Naive B cell (primary cell): ENCODE results near the gene PKNOX2. TPM values are rescaled to one million over a fixed set of nuclear protein-coding genes. Genes with fewer than 3 reads are reported as not detected.

Experiments
- ATAC-seq, 2 donors: fragments of 150-1000 bp; cut with Tn5 transposase; 2 replicates each; pipeline ENCODE4 v1.10.0; 2021; ENCODE audit warnings: low read depth in 2 of 2, mild to moderate bottlenecking in 2 of 2, moderate library complexity in 2 of 2
- DNase-seq: peaks from one replicate; pipeline ENCODE4 v3.0.0; 2022
- H3K27ac Mint-ChIP-seq, 6 donors: one replicate each; pipeline ENCODE4 v1.8.0; 2020 to 2022; ENCODE audit warnings: mild to moderate bottlenecking in 6 of 6, mixed read lengths in 6 of 6, moderate library complexity in 5 of 6, inconsistent platforms in 2 of 6
- H3K27me3 Mint-ChIP-seq, 3 donors: one replicate each; pipeline ENCODE4 v1.8.0; 2021 to 2022; ENCODE audit warnings: mixed read lengths in 3 of 3, mild to moderate bottlenecking in 1 of 3
- H3K36me3 Mint-ChIP-seq, 2 donors: one replicate each; pipeline ENCODE4 v1.8.0; 2020 to 2022; ENCODE audit warnings: mixed read lengths in 2 of 2, inconsistent platforms in 1 of 2, mild to moderate bottlenecking in 1 of 2
- H3K4me1 Mint-ChIP-seq, 3 donors: one replicate each; pipeline ENCODE4 v1.8.0; 2020 to 2022; ENCODE audit warnings: mixed read lengths in 3 of 3, inconsistent platforms in 1 of 3, mild to moderate bottlenecking in 1 of 3, moderate library complexity in 1 of 3
- H3K4me3 Mint-ChIP-seq, 8 donors: one replicate each; pipeline ENCODE4 v1.8.0; 2020 to 2022; ENCODE audit warnings: mild to moderate bottlenecking in 8 of 8, mixed read lengths in 8 of 8, moderate library complexity in 8 of 8, inconsistent platforms in 2 of 8
- H3K9me3 Mint-ChIP-seq, 7 donors: one replicate each; pipeline ENCODE4 v1.8.0; 2020 to 2022; ENCODE audit warnings: mixed read lengths in 7 of 7, mild to moderate bottlenecking in 5 of 7, inconsistent platforms in 2 of 7, moderate library complexity in 1 of 7
- polyA plus RNA-seq, 6 donors: library from polyadenylated mRNA; unstranded; fragments of 300-500 nt; fragmentation: Illumina TruSeq; gene quantifications; one replicate each; pipeline ENCODE4 v1.2.3, GENCODE V29; 2021; ENCODE audit warnings: low read depth in 6 of 6

PKNOX2 gene
- polyA plus RNA-seq, 6 donors from 2014 or later: not detected

DNA sequence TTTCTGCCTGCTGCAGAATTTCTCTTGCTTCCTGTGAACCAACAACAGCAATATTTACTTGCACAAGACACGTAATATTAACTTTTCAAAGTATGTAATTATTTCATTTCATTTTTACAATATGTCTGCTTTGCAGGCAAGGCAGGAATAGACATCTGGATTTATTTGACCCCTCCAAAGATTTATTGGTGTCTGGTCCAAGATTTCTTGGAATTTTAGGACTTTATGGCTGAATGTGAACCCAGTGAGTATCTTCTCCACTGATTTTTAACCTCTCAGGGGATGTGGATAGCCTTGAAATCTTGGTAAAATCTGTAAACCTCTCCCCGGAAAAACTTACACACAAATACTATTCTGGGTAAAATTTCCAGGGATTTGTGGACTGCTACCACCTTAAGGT lies 61.5 kb downstream of the PKNOX2 start:
- H3K36me3 Mint-ChIP-seq: no peaks in the 10 kb centered on the region

DNA sequence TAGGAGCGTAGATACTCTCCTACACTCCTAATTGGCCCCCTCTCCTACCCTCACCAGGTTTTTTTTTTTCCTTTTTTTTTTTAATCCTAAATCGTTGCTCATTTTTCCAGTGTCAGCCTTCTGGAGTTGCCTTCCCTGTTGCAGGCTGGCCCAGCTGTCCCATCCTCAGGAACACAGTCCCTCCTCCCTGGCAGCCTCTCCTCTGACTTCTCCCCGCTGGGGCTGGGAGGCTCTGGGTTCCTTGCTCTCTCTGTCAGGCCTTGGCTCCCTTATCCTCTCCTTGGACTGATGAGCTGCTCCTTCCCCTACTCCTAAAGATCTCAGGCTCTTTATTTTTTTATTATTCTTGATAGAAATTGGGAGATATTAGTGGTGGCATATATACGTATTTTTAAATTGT lies 62.2 kb downstream of the PKNOX2 start:
- Mint-ChIP-seq H3K4me3 (no peak overlapping the region), H3K27me3 (peaks cover 16 to 28% (median 26%) of the 10 kb centered on the region in 3 donors), H3K4me1 (no peaks in the 10 kb centered on the region), H3K36me3 (no peaks in the 10 kb centered on the region), H3K9me3 (peaks cover 0 to 4% (median 0%) of the 10 kb centered on the region in 7 donors), H3K27ac (no peak overlapping the region)
- no peak for DNase-seq
- no peak for ATAC-seq

More for the DNA sequence above, 61.5 kb downstream of the PKNOX2 start:
- Mint-ChIP-seq H3K9me3 (peaks cover 0 to 4% (median 0%) of the 10 kb centered on the region in 7 donors), H3K27me3 (peaks cover 12 to 28% (median 19%) of the 10 kb centered on the region in 3 donors), H3K4me3 (no peak overlapping the region), H3K27ac (no peak overlapping the region), H3K4me1 (no peaks in the 10 kb centered on the region)
- no peak for ATAC-seq
- DNase-seq: no peak

DNA sequence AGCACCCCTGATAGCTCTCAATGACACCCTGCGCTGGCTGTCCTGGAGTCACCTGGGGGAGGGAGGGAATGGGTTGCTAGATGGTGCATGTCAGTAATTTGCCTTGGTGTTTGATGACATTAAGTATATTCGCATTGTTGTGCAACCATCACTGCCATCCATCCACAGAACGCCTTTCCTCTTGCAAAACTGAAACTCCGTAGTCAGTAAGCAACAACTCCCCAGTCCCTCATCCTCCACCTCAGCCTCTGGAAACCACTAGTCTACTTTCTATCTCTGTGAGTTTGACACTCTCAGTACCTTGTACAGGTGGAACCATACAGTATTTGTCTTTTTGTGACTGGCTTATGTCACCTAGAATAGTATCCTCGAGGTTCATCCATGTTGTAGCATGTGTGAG lies 62.6 kb downstream of the PKNOX2 start:
- DNase-seq: no peak
- no peaks in the 10 kb centered on the region for H3K36me3 Mint-ChIP-seq
- H3K4me3 Mint-ChIP-seq: no peak overlapping the region
- H3K4me1 Mint-ChIP-seq: no peaks in the 10 kb centered on the region
- peaks cover 20 to 30% (median 29%) of the 10 kb centered on the region in 3 donors for H3K27me3 Mint-ChIP-seq
- ATAC-seq: no peak
- H3K27ac Mint-ChIP-seq: no peak overlapping the region
- peaks cover 0 to 4% (median 0%) of the 10 kb centered on the region in 7 donors for H3K9me3 Mint-ChIP-seq

DNA sequence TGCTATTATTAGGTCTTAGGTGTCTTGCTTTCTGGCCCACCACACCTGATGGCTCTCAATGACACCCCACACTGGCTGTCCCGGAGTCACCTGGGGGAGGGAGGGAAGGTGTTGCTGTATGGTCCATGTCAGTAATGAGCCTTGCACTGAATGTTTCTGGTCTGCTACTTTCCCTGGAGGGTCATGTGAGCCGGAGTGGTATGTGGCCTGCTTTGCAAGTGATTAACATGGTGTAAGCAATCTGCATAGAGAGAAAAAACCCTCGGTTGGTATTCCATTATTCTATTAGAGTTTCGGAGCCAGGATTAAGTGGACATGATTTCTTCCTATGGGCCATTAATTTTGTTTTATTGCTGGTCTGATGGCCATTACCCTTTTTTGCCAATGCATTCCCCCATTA lies 63.9 kb downstream of the PKNOX2 start:
- no peak for ATAC-seq
- no peak for DNase-seq
- Mint-ChIP-seq H3K9me3 (no peaks in the 10 kb centered on the region), H3K27ac (no peak overlapping the region), H3K4me1 (no peaks in the 10 kb centered on the region), H3K27me3 (peaks cover 25 to 34% (median 34%) of the 10 kb centered on the region in 3 donors), H3K36me3 (no peaks in the 10 kb centered on the region), H3K4me3 (no peak overlapping the region)

- no peak overlapping the region for H3K4me3 Mint-ChIP-seq
- H3K27me3 Mint-ChIP-seq: peaks cover 28 to 40% (median 39%) of the 10 kb centered on the region in 3 donors
- H3K36me3 Mint-ChIP-seq: no peaks in the 10 kb centered on the region
- H3K9me3 Mint-ChIP-seq: no peaks in the 10 kb centered on the region
- ATAC-seq: no peak
- H3K27ac Mint-ChIP-seq: no peak overlapping the region
- no peak for DNase-seq
- no peaks in the 10 kb centered on the region for H3K4me1 Mint-ChIP-seq
Measured at GRCh38 chr11:125228993-125229392, 64.4 kb downstream of the PKNOX2 start.

DNA sequence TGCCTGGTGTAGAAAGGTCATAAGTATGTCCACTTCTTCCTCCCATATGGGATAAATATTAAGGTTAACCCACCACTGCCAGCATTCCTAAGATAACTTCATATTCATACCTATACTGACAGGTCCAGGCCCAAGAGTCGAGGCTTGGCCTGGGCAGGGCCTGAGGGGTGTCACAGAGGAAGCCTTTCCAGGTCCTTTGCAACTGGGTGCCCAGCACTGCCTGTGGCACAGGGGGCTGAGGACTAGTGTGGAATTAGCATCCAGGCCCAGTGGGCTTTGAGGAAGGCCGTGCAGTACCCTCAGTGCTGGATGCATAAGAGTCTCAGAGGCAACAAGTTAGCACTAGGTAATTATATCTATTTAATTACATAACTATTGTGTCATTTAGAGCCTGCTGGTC lies 65.4 kb downstream of the PKNOX2 start:
- ATAC-seq (no peak), DNase-seq (no peak)
- Mint-ChIP-seq H3K27me3 (peaks cover 31 to 48% (median 42%) of the 10 kb centered on the region in 3 donors), H3K4me1 (no peaks in the 10 kb centered on the region), H3K4me3 (no peak overlapping the region), H3K27ac (no peak overlapping the region), H3K36me3 (no peaks in the 10 kb centered on the region), H3K9me3 (no peaks in the 10 kb centered on the region)

DNA sequence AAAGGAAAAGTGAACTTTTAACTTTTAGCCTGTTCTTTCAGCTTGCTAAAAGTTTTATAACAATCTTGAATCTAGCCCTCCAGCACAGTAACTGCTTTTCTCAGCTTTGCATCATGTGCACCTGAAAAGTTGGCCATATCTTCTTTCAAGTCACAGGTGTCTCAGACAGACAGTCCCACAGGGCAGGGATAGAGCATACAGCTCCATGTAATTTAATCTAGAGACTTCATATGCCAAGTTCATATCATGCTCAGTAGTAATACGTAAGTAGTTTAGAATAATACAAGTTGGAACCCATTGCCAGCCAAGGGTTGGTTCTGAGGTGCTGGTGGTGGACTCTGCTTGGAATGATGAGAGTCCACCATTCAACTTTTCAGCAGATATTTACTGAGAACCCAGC lies 68.6 kb downstream of the PKNOX2 start:
- peaks cover 29 to 52% (median 46%) of the 10 kb centered on the region in 3 donors for H3K27me3 Mint-ChIP-seq

DNA sequence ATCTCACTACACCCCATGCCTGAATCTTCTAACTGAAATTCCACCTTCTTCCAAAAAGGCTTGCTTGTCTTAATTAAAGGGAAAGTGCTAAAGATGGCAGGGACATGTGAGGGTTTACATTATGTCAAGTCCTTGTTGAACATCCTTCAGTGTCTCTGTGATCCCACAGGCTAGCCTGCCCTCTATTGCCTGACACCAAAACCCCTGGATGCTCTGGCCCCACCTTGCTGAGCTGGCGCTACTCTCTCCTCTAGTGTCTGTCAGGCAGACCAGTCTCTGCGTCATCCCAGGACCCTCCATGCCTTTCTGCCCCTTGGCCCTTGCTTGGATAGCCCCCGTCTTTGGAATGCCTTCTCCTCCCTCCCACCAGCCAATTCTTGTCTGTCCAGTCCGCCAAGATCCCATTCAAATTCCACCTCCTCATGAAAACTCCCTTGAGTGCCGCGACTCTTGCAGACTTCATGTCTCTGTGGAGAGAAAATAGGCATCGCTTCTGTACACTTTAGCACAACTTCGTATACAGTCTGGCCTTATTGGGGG lies 69.3 kb downstream of the PKNOX2 start:
- DNase-seq (no peak), ATAC-seq (no peak)
- H3K4me1 Mint-ChIP-seq: no peaks in the 10 kb centered on the region
- H3K4me3 Mint-ChIP-seq: no peak overlapping the region
- H3K27me3 Mint-ChIP-seq: peaks cover 33 to 52% (median 42%) of the 10 kb centered on the region in 3 donors
- H3K36me3 Mint-ChIP-seq: peaks cover 0 to 6% of the 10 kb centered on the region in 2 donors
- H3K27ac Mint-ChIP-seq: no peak overlapping the region
- H3K9me3 Mint-ChIP-seq: peaks cover 0 to 4% (median 3%) of the 10 kb centered on the region in 7 donors

More for the DNA sequence above, 68.6 kb downstream of the PKNOX2 start:
- Mint-ChIP-seq H3K4me3 (no peak overlapping the region), H3K4me1 (no peaks in the 10 kb centered on the region), H3K9me3 (peaks cover 0 to 4% (median 3%) of the 10 kb centered on the region in 7 donors), H3K27ac (no peak overlapping the region), H3K36me3 (peaks cover 0 to 6% of the 10 kb centered on the region in 2 donors)
- DNase-seq: no peak
- ATAC-seq: no peak

GRCh38 chr11:125235071-125235471 lies 70.5 kb downstream of the PKNOX2 start:
- DNase-seq: no peak
- ATAC-seq: no peak
- Mint-ChIP-seq H3K4me3 (no peak overlapping the region), H3K4me1 (no peaks in the 10 kb centered on the region), H3K36me3 (peaks cover 0 to 6% of the 10 kb centered on the region in 2 donors), H3K9me3 (peaks cover 0 to 4% (median 3%) of the 10 kb centered on the region in 7 donors), H3K27ac (no peak overlapping the region), H3K27me3 (peaks cover 29 to 49% (median 41%) of the 10 kb centered on the region in 3 donors)

DNA sequence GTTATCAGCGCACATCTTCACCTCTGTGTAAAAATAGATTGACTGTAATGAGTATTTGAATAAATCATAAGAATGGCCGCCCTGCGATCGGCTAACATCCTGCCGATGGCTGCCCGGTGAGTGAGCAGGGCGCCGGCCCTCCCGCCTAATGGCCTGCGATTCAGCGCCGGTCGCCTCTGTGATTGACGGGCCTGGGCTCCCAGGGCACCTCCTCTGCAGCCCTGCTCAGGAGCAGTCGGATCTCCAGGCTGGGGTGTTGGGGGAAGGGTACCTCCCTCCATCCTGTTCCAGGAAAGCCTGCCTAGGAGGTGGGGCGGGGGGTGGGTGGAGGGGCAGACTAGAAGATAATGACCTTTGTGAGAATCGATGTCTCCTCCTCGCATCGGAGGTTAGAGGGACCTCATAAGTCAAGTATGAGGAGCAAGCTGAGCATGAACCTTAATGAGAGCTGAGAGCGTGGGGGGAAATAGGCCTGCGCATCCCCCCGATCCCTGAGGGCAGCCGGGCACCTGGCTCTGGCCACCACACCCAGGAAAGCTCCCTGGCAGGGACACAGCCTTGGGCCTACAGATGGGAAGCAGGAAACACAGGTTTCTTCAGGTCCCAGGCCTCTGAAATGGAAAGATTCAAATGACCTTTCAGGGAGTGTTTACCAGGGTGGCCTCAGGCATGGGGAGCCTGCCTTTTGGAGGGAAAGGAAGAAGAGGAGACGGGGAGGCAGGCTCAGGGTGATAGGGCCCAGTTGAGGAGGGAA lies 71.7 kb downstream of the PKNOX2 start:
- Mint-ChIP-seq H3K9me3 (peaks cover 0 to 4% (median 3%) of the 10 kb centered on the region in 7 donors), H3K27ac (no peak overlapping the region), H3K27me3 (peaks cover 29 to 54% (median 44%) of the 10 kb centered on the region in 3 donors), H3K4me3 (peak overlapping the region in 1 of 8 donors; percentile 49), H3K4me1 (no peaks in the 10 kb centered on the region), H3K36me3 (peaks cover 0 to 6% of the 10 kb centered on the region in 2 donors)
- DNase-seq: no peak
- no peak for ATAC-seq

DNA sequence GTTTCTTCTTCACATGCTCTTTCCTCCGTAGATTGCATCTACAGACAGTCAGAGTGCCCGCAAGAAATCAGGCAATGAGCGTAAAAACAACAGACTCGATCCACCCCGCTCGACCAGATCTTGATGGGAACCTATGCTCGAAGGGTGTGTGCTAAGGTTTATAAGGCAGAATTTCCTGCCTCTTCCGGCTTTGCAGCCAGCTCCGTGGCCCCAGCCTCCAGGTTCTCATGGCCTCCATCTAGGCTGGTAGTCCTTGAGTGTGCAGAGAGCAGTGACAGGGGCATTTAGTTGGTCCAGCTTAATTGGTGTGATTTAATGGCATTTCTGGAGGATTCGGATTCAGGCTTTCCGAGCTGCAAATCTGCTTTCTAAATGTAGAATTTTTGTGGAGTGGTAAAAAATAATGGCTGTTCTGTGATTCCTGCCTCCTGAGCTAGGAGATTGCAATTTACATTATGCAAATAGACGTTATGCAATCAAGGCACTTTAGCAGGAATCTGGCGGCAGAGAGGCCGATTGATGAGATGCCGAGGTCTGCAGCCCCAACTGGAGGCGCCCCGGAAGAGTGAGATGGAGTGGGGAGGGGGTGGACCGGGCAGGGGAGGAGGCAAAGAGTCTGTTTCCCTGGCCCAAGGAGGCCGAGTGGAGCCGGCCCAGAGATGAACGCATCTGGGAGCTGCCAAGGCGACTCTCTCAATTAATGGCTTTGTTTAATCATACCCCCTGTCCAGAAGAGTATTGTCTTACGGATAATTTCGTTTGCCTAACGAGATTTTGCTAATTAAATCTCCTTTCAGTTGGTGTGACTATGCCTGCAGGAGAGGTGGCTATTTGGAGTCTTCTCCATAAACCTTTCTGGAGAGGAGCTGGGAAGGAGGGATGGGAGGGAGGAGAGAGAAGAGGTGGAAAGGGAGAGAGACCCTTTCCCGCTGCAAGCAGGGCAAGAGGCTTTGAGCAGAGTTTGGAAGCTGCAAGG lies 75.3 kb downstream of the PKNOX2 start:
- peaks cover 10 to 37% (median 32%) of the 10 kb centered on the region in 3 donors for H3K27me3 Mint-ChIP-seq
- no peak for ATAC-seq
- no peak overlapping the region for H3K4me3 Mint-ChIP-seq
- DNase-seq: no peak
- H3K36me3 Mint-ChIP-seq: peaks cover 0 to 6% of the 10 kb centered on the region in 2 donors
- no peak overlapping the region for H3K27ac Mint-ChIP-seq
- H3K9me3 Mint-ChIP-seq: peaks cover 0 to 6% (median 3%) of the 10 kb centered on the region in 7 donors
- H3K4me1 Mint-ChIP-seq: no peaks in the 10 kb centered on the region

GRCh38 chr11:125241104-125241503 lies 76.6 kb downstream of the PKNOX2 start:
- DNase-seq (no peak), ATAC-seq (no peak)
- Mint-ChIP-seq H3K27ac (no peak overlapping the region), H3K27me3 (peaks cover 9 to 39% (median 39%) of the 10 kb centered on the region in 3 donors), H3K36me3 (peaks cover 0 to 6% of the 10 kb centered on the region in 2 donors), H3K4me3 (no peak overlapping the region), H3K9me3 (peaks cover 0 to 6% (median 3%) of the 10 kb centered on the region in 7 donors), H3K4me1 (no peaks in the 10 kb centered on the region)

GRCh38 chr11:125242141-125242775 lies 77.7 kb downstream of the PKNOX2 start:
- ATAC-seq (no peak), DNase-seq (no peak)
- Mint-ChIP-seq H3K36me3 (no peaks in the 10 kb centered on the region), H3K9me3 (peaks cover 0 to 3% (median 2%) of the 10 kb centered on the region in 7 donors), H3K27ac (no peak overlapping the region), H3K4me1 (no peaks in the 10 kb centered on the region), H3K4me3 (no peak overlapping the region), H3K27me3 (peaks cover 9 to 44% (median 35%) of the 10 kb centered on the region in 3 donors)
